BLaER1 treated with 17β-estradiol and CSF1 and Interleukin-3, amounts not matched to agents 10 nM and 100 nM (cell line): ENCODE measurements around the gene SLF2.

Experiments used
- H3K27ac ChIP-seq, 11 experiments: shearing (Covaris generic); formaldehyde crosslinking; 2 replicates each; pipeline ENCODE4 v1.8.1; 2022
- H3K27me3 ChIP-seq, 11 experiments: shearing (Covaris generic); formaldehyde crosslinking; 2 replicates each; pipeline ENCODE4 v1.8.1; 2022
- H3K36me3 ChIP-seq, 11 experiments: shearing (Covaris generic); formaldehyde crosslinking; 2 replicates each; pipeline ENCODE4 v1.8.1; 2022
- H3K4me1 ChIP-seq, 10 experiments: shearing (Covaris generic); formaldehyde crosslinking; 2 replicates each; pipeline ENCODE4 v1.8.1; 2022
- H3K4me2 ChIP-seq, 11 experiments: shearing (Covaris generic); formaldehyde crosslinking; 2 replicates each; pipeline ENCODE4 v1.8.1; 2022
- H3K4me3 ChIP-seq, 10 experiments: shearing (Covaris generic); formaldehyde crosslinking; 2 replicates each; pipeline ENCODE4 v1.8.1; 2022
- H3K9ac ChIP-seq, 11 experiments: shearing (Covaris generic); formaldehyde crosslinking; 2 replicates each; pipeline ENCODE4 v1.8.1; 2022
- H3K9me3 ChIP-seq, 11 experiments: shearing (Covaris generic); formaldehyde crosslinking; replicated peaks in 1 of 11; 2 replicates each; pipeline ENCODE4 v1.8.1; 2022
- H4K20me1 ChIP-seq, 11 experiments: shearing (Covaris generic); formaldehyde crosslinking; 2 replicates each; pipeline ENCODE4 v1.8.1; 2022
- Cebpa-rat ChIP-seq, 11 experiments: shearing (Covaris generic); IDR thresholded peaks; 2 replicates each; pipeline ENCODE4 v1.8.1; 2022

Gene SLF2

GRCh38 chr10:101012525-101013364, 100.0 kb downstream of the SLF2 start:
- Histone ChIP-seq H3K4me3 (no peak overlapping the region), H3K4me1 (peaks cover 47 to 75% (median 64%) of the 10 kb centered on the region in 10 experiments), H3K36me3 (peaks cover 0 to 5% (median 0%) of the 10 kb centered on the region in 11 experiments; a peak in 3 of 22 replicates), H3K27me3 (no peaks in the 10 kb centered on the region; a peak in 1 of 22 replicates), H3K27ac (peak overlapping the region in 4 of 11 experiments; percentile 24 to 47 (median 34); a peak in 5 of 22 replicates), H4K20me1 (peaks cover 0 to 20% (median 0%) of the 10 kb centered on the region in 11 experiments; a peak in 3 of 22 replicates), H3K4me2 (peak overlapping the region; percentile 45 to 91 (median 77)), H3K9me3 (no peaks in the 10 kb centered on the region), H3K9ac (no peak overlapping the region; a peak in 2 of 22 replicates)
- no peak for TF ChIP-seq Cebpa-rat (IDR thresholded peaks at IDR 0.05)

GRCh38 chr10:101013365-101013825, 100.6 kb downstream of the SLF2 start:
- peaks cover 0 to 13% (median 0%) of the 10 kb centered on the region in 11 experiments; a peak in 3 of 22 replicates for H4K20me1 ChIP-seq

GRCh38 chr10:101014230-101014884, 101.6 kb downstream of the SLF2 start:
- Histone ChIP-seq H3K9ac (no peak overlapping the region), H3K9me3 (no peaks in the 10 kb centered on the region), H3K4me1 (peaks cover 63 to 79% (median 70%) of the 10 kb centered on the region in 10 experiments), H3K36me3 (no peaks in the 10 kb centered on the region), H3K4me3 (no peak overlapping the region), H3K4me2 (peak overlapping the region; percentile 45 to 95 (median 77); a peak in 21 of 22 replicates), H4K20me1 (peaks cover 0 to 10% (median 0%) of the 10 kb centered on the region in 11 experiments; a peak in 1 of 22 replicates), H3K27ac (peak overlapping the region in 2 of 11 experiments; percentile 30 to 47; a peak in 2 of 22 replicates), H3K27me3 (no peaks in the 10 kb centered on the region; a peak in 1 of 22 replicates)
- no peak for TF ChIP-seq Cebpa-rat (IDR thresholded peaks at IDR 0.05)

More at GRCh38 chr10:101013365-101013825, 100.6 kb downstream of the SLF2 start:
- Histone ChIP-seq H3K9me3 (no peaks in the 10 kb centered on the region), H3K36me3 (no peaks in the 10 kb centered on the region; a peak in 1 of 22 replicates), H3K27ac (peak overlapping the region in 6 of 11 experiments; percentile 4 to 47 (median 34); a peak in 8 of 22 replicates), H3K4me1 (peaks cover 53 to 76% (median 65%) of the 10 kb centered on the region in 10 experiments), H3K9ac (peak overlapping the region in 2 of 11 experiments; percentile 17 to 20; a peak in 3 of 22 replicates), H3K4me3 (no peak overlapping the region; a peak in 2 of 20 replicates), H3K27me3 (no peaks in the 10 kb centered on the region; a peak in 1 of 22 replicates), H3K4me2 (peak overlapping the region; percentile 45 to 91 (median 77))
- no peak for TF ChIP-seq Cebpa-rat (IDR thresholded peaks at IDR 0.05)
